Gastroesophageal sphincter (tissue), 3 donors: Measurements from ENCODE around the gene TMEM164.

ENCODE experiments used
- CTCF ChIP-seq, 4 experiments: fragments of 200-600 bp in 2 of 4; fragments of 450-650 bp in 2 of 4; sonication (generic) in 1 of 4; IDR thresholded peaks; one replicate each; pipeline ENCODE4 v1.5.1; 2017 to 2019; ENCODE audit warnings: antibody characterized with exemption in 4 of 4, mild to moderate bottlenecking in 2 of 4, moderate library complexity in 2 of 4
- POLR2AphosphoS5 ChIP-seq: sonication (generic); formaldehyde crosslinking; IDR thresholded peaks from one replicate; pipeline ENCODE4 v1.6.1; 2017; ENCODE audit warnings: antibody characterized with exemption

GRCh38 chrX:110170029-110170428 lies 167.1 kb downstream of the TMEM164 start:
- TF ChIP-seq CTCF (IDR thresholded peaks at IDR 0.05) (no peak), POLR2AphosphoS5 (no peak)
